ENCODE data around the gene TMEM202. TPM values are rescaled to one million over a fixed set of nuclear protein-coding genes. Genes with fewer than 3 reads are reported as not detected.

The TMEM202 gene
- total RNA-seq, 2 experiments from 2014 or later: not detected

- Histone ChIP-seq H2AFZ (ENCODE audit: low read length) (no peak overlapping the region), H3K27ac (ENCODE audit: low read depth, low read length, poor library complexity, severe bottlenecking) (no peak overlapping the region), H3K4me1 (ENCODE audit: insufficient read depth, low read length, poor library complexity, severe bottlenecking) (peaks cover 26% of the 10 kb centered on the region), H3K4me3 (ENCODE audit: low read depth, low read length, poor library complexity, severe bottlenecking) (no peak overlapping the region), H3K79me2 (ENCODE audit: insufficient read depth, low read depth, low read length) (peaks cover 16% of the 10 kb centered on the region), H3K4me2 (ENCODE audit: low read length) (no peak overlapping the region), H3K9me2 (ENCODE audit: insufficient read depth, low read length) (no peaks in the 10 kb centered on the region), H3K9me3 (ENCODE audit: low read length) (no peaks in the 10 kb centered on the region), H3K36me3 (ENCODE audit: insufficient read depth, low read length) (peaks cover 31% of the 10 kb centered on the region), H4K20me1 (ENCODE audit: insufficient read depth, low read length) (no peaks in the 10 kb centered on the region)
- BruUV-seq (replicated peaks): no TSS peak
- intact Hi-C loops (cut with micrococcal nuclease; ENCODE audit: unreplicated experiment): no loop called here
- TF ChIP-seq CTCF (conservative IDR thresholded peaks at IDR 0.05; ENCODE audit: low read length) (no peak), EZH2phosphoT487 (IDR thresholded peaks at IDR 0.05; ENCODE audit: borderline replicate concordance, low read depth, low read length) (no peak)
- ChIA-PET CTCF (ENCODE audit: unreplicated experiment) (interaction anchor here (0.6 kb wide), 1 partner anchor 97 kb away, joined by 4 read pairs; no protein-coding TSS in a partner anchor), POLR2A (interaction anchor here (0.6 to 0.7 kb wide), 2 partner anchors 166 to 624 kb away, joined by 3 to 4 read pairs; no protein-coding TSS in a partner anchor)
- no peak for DNase-seq (ENCODE audit: low spot score)
Observed at GRCh38 chr15:72369964-72370363, 28.1 kb upstream of the TMEM202 start.

GRCh38 chr15:72372361-72372760, 25.7 kb upstream of the TMEM202 start:
- no peak for DNase-seq (ENCODE audit: low spot score)
- Histone ChIP-seq H3K9me2 (ENCODE audit: insufficient read depth, low read length) (no peaks in the 10 kb centered on the region), H3K36me3 (ENCODE audit: insufficient read depth, low read length) (peaks cover 21% of the 10 kb centered on the region), H3K9me3 (ENCODE audit: low read length) (no peaks in the 10 kb centered on the region), H3K4me1 (ENCODE audit: insufficient read depth, low read length, poor library complexity, severe bottlenecking) (peaks cover 24% of the 10 kb centered on the region), H2AFZ (ENCODE audit: low read length) (no peak overlapping the region), H3K4me3 (ENCODE audit: low read depth, low read length, poor library complexity, severe bottlenecking) (no peak overlapping the region), H3K4me2 (ENCODE audit: low read length) (peak overlapping the region; percentile 7; the same call in 1 of the 2 replicates), H3K79me2 (ENCODE audit: insufficient read depth, low read depth, low read length) (peaks cover 28% of the 10 kb centered on the region), H3K27ac (ENCODE audit: low read depth, low read length, poor library complexity, severe bottlenecking) (no peak overlapping the region), H4K20me1 (ENCODE audit: insufficient read depth, low read length) (no peaks in the 10 kb centered on the region)
- TF ChIP-seq EZH2phosphoT487 (IDR thresholded peaks at IDR 0.05; ENCODE audit: borderline replicate concordance, low read depth, low read length) (no peak), CTCF (conservative IDR thresholded peaks at IDR 0.05; ENCODE audit: low read length) (no peak)
- BruUV-seq (replicated peaks): no TSS peak
- POLR2A ChIA-PET: no interaction called here
- CTCF ChIA-PET (ENCODE audit: unreplicated experiment): no interaction called here
- intact Hi-C loops (cut with micrococcal nuclease; ENCODE audit: unreplicated experiment): no loop called here

GRCh38 chr15:72375501-72375845, 22.6 kb upstream of the TMEM202 start:
- no peaks in the 10 kb centered on the region for H3K9me3 ChIP-seq (ENCODE audit: low read length)
- H3K27ac ChIP-seq (ENCODE audit: low read depth, low read length, poor library complexity, severe bottlenecking): peak overlapping the region; percentile 10
- intact Hi-C loops (cut with micrococcal nuclease; ENCODE audit: unreplicated experiment): no loop called here
- DNase-seq (ENCODE audit: low spot score): no peak
- no peaks in the 10 kb centered on the region for H3K9me2 ChIP-seq (ENCODE audit: insufficient read depth, low read length)
- H3K4me3 ChIP-seq (ENCODE audit: low read depth, low read length, poor library complexity, severe bottlenecking): peak overlapping the region; percentile 94
- POLR2A ChIA-PET: interaction anchor here (0.6 to 1.6 kb wide), 4 partner anchors 8 to 760 kb away, joined by 3 to 4 read pairs (median 4); no protein-coding TSS in a partner anchor
- H2AFZ ChIP-seq (ENCODE audit: low read length): peak overlapping the region; percentile 97
- H3K4me2 ChIP-seq (ENCODE audit: low read length): peak overlapping the region; percentile 79
- TF ChIP-seq EZH2phosphoT487 (IDR thresholded peaks at IDR 0.05; ENCODE audit: borderline replicate concordance, low read depth, low read length): no peak
- TF ChIP-seq CTCF (conservative IDR thresholded peaks at IDR 0.05; ENCODE audit: low read length): no peak
- no peaks in the 10 kb centered on the region for H4K20me1 ChIP-seq (ENCODE audit: insufficient read depth, low read length)
- no peaks in the 10 kb centered on the region for H3K36me3 ChIP-seq (ENCODE audit: insufficient read depth, low read length)
- H3K4me1 ChIP-seq (ENCODE audit: insufficient read depth, low read length, poor library complexity, severe bottlenecking): peaks cover 24% of the 10 kb centered on the region
- BruUV-seq (replicated peaks): TSS peak; percentile 63
- CTCF ChIA-PET (ENCODE audit: unreplicated experiment): no interaction called here
- peaks cover 28% of the 10 kb centered on the region for H3K79me2 ChIP-seq (ENCODE audit: insufficient read depth, low read depth, low read length)
